ENCODE data around the gene ATP5F1C.

DNA sequence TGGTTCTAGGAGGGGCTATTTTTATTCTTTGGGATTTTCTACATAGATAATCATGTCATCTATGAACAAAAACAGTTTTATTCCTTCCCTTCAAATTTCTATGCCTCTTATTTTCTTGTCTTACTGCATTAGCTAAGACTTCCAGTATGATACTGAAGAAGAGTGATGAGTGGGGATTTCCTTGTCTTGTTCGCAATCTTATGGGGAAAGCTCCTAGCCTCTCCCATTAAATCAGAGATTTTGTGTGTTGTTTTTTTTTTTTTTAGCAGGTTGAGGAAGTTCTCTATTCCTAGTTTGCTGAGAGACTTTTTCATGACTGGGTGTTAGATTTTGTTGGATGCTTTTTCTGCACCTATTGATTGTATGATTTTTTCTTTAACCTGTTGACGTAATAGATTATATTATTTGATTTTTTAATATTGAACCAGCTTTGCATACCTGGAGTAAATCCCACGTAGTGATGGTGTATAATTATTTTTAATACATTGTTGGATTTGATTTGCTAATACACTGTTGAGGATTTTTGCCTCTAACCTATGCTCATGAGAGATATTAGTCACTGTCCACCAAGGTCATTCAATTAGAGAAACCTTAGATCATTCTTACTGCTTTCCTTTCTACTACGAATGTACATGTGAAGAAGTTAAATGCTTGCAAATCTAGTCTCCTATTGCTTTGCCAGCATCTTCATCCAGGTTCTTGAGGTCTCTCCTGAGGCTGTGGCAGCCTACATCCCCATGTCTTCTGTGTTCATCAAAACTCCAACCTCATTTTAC lies 6.5 kb downstream of the ATP5F1C start:
- TF ChIP-seq CTCF (IDR thresholded peaks at IDR 0.05; ENCODE audit: poor library complexity) (no peak), EZH2phosphoT487 (IDR thresholded peaks at IDR 0.05; ENCODE audit: low read depth, severe bottlenecking, unreplicated experiment) (no peak)

All from hepatocyte (in vitro differentiated cells).